Measurements from ENCODE around the gene PLIN1.

GRCh38 chr15:89672221-89673164 lies 6.7 kb downstream of the PLIN1 start:
- TF ChIP-seq POLR2AphosphoS5 (IDR thresholded peaks at IDR 0.05; ENCODE audit: low read depth): no peak
- no peak for TF ChIP-seq CTCF (conservative IDR thresholded peaks at IDR 0.05; ENCODE audit: low read depth in 2 of 2)
- TF ChIP-seq EZH2 (IDR thresholded peaks at IDR 0.05; ENCODE audit: low read depth, unreplicated experiment): no peak
- TF ChIP-seq REST (IDR thresholded peaks at IDR 0.05; ENCODE audit: unreplicated experiment): no peak
- TF ChIP-seq EZH2phosphoT487 (IDR thresholded peaks at IDR 0.05; ENCODE audit: unreplicated experiment): no peak
- no peak for TF ChIP-seq STAT1 (IDR thresholded peaks at IDR 0.05; ENCODE audit: unreplicated experiment)
- no peak for TF ChIP-seq CREB1 (CRISPR knock-in tag; IDR thresholded peaks at IDR 0.05; ENCODE audit: low read depth)
- no peak for TF ChIP-seq ETS1 (IDR thresholded peaks at IDR 0.05)
- TF ChIP-seq JUNB (IDR thresholded peaks at IDR 0.05; ENCODE audit: unreplicated experiment): no peak
- no peak for TF ChIP-seq ZNF331 (CRISPR knock-in tag; IDR thresholded peaks at IDR 0.05; ENCODE audit: low read depth)
- TF ChIP-seq ZNF114 (CRISPR knock-in tag; IDR thresholded peaks at IDR 0.05): no peak
- TF ChIP-seq NANOG (IDR thresholded peaks at IDR 0.05; ENCODE audit: borderline replicate concordance): no peak

Data from GM23338 (cell line).